HEK293 (cell line): Measurements from ENCODE around the gene FHIT.

Experiments
- CTCF ChIA-PET: fragments of 350-600 bp; formaldehyde crosslinking; extraction: SDS; loops from one replicate; lab custom pipeline; 2021; ENCODE audit warnings: antibody characterized with exemption; lab: Yijun Ruan, JAX
- POLR2A ChIA-PET: fragments of 300-600 bp; formaldehyde crosslinking; extraction: SDS; loops from one replicate; lab custom pipeline; 2020; ENCODE audit warnings: antibody characterized with exemption, inconsistent platforms; lab: Yijun Ruan, JAX
- H3K27ac ChIP-seq: fragments of 200-500 bp; sonication (Bioruptor generic); 2 replicates; pipeline ENCODE4 v1.5.1; 2014; ENCODE audit warnings: low read depth, low read length, control low read depth, inconsistent platforms; ENCODE audit errors: extremely low read depth
- H3K36me3 ChIP-seq, 2 experiments: fragments of 200-500 bp in 1 of 2; sonication (Bioruptor generic) in 1 of 2; 1 replicate in 1 of 2; 2 replicates in 1 of 2; pipeline ENCODE4 v1.5.1; 2014 to 2017; ENCODE audit warnings: inconsistent platforms in 2 of 2, low read length in 2 of 2; ENCODE audit not compliant: control insufficient read depth in 2 of 2, insufficient read depth in 1 of 2
- H3K4me1 ChIP-seq: fragments of 200-500 bp; sonication (Bioruptor generic); 2 replicates; pipeline ENCODE4 v1.5.1; 2014; ENCODE audit warnings: mild to moderate bottlenecking, low read length, inconsistent platforms; ENCODE audit not compliant: control insufficient read depth, insufficient read depth
- H3K4me3 ChIP-seq: 2 replicates; pipeline ENCODE4 v1.5.1; 2011; ENCODE audit warnings: low read depth, mild to moderate bottlenecking, control low read depth, low read length, moderate library complexity
- H3K9me3 ChIP-seq: fragments of 200-500 bp; sonication (Bioruptor generic); 2 replicates; pipeline ENCODE4 v1.5.1; 2014; ENCODE audit warnings: low read depth, low read length, inconsistent platforms; ENCODE audit not compliant: control insufficient read depth, insufficient read depth
- BCL11A ChIP-seq: fragments of 450-650 bp; formaldehyde crosslinking; IDR thresholded peaks from 2 replicates; pipeline ENCODE4 v1.5.1; 2016; ENCODE audit warnings: low read depth, missing biosample characterization, missing genetic modification characterization
- HOXC10 ChIP-seq: sonication (generic); formaldehyde crosslinking; IDR thresholded peaks from 2 replicates; pipeline ENCODE4 v1.8.1; 2023; ENCODE audit warnings: mild to moderate bottlenecking, missing genetic modification reagents
- MZF1 ChIP-seq: fragments of 450-650 bp; formaldehyde crosslinking; IDR thresholded peaks from 2 replicates; pipeline ENCODE4 v1.5.1; 2017; ENCODE audit warnings: missing biosample characterization, missing genetic modification characterization, borderline replicate concordance
- PBX3 ChIP-seq: sonication (generic); formaldehyde crosslinking; IDR thresholded peaks from 2 replicates; pipeline ENCODE4 v1.8.1; 2022; ENCODE audit warnings: mild to moderate bottlenecking, moderate library complexity, missing genetic modification reagents
- SALL2 ChIP-seq: fragments of 450-650 bp; formaldehyde crosslinking; IDR thresholded peaks from 2 replicates; pipeline ENCODE4 v1.5.0; 2017; ENCODE audit warnings: missing biosample characterization, mild to moderate bottlenecking, missing genetic modification characterization, borderline replicate concordance
- SCRT1 ChIP-seq: fragments of 450-650 bp; formaldehyde crosslinking; IDR thresholded peaks from 2 replicates; pipeline ENCODE4 v1.5.1; 2016; ENCODE audit warnings: missing biosample characterization, missing genetic modification characterization, borderline replicate concordance
- TCF7L2 ChIP-seq: IDR thresholded peaks from 2 replicates; pipeline ENCODE4 v1.6.1; 2011; ENCODE audit warnings: low read depth, mild to moderate bottlenecking, inconsistent platforms, low read length, moderate library complexity, borderline replicate concordance
- ZNF112 ChIP-seq: fragments of 450-650 bp; formaldehyde crosslinking; IDR thresholded peaks from 2 replicates; pipeline ENCODE4 v1.5.0; 2017; ENCODE audit warnings: missing biosample characterization, missing genetic modification characterization
- ZNF133 ChIP-seq: fragments of 450-650 bp; formaldehyde crosslinking; IDR thresholded peaks from 2 replicates; pipeline ENCODE4 v1.5.1; 2016; ENCODE audit warnings: missing biosample characterization, missing genetic modification characterization
- ZNF157 ChIP-seq: fragments of 450-650 bp; formaldehyde crosslinking; IDR thresholded peaks from 2 replicates; pipeline ENCODE4 v1.5.1; 2016; ENCODE audit warnings: missing biosample characterization, missing genetic modification characterization
- ZNF239 ChIP-seq: fragments of 450-650 bp; formaldehyde crosslinking; IDR thresholded peaks from 2 replicates; pipeline ENCODE4 v1.5.1; 2016; ENCODE audit warnings: missing biosample characterization, missing genetic modification characterization
- ZNF354C ChIP-seq: fragments of 450-650 bp; formaldehyde crosslinking; IDR thresholded peaks from 2 replicates; pipeline ENCODE4 v1.5.1; 2016; ENCODE audit warnings: missing biosample characterization, missing genetic modification characterization, low read depth, borderline replicate concordance
- ZNF398 ChIP-seq: fragments of 450-650 bp; formaldehyde crosslinking; IDR thresholded peaks from 2 replicates; pipeline ENCODE4 v1.5.1; 2017; ENCODE audit warnings: missing biosample characterization, missing genetic modification characterization
- ZNF404 ChIP-seq: fragments of 450-650 bp; formaldehyde crosslinking; IDR thresholded peaks from 2 replicates; pipeline ENCODE4 v1.5.1; 2017; ENCODE audit warnings: missing biosample characterization, missing genetic modification characterization
- ZNF518A ChIP-seq: fragments of 450-650 bp; formaldehyde crosslinking; conservative IDR thresholded peaks from 2 replicates; pipeline ENCODE4 v1.5.1; 2016; ENCODE audit warnings: low read depth, missing biosample characterization, missing genetic modification characterization
- ZNF549 ChIP-seq: fragments of 450-650 bp; IDR thresholded peaks from 2 replicates; pipeline ENCODE4 v1.5.1; 2018; ENCODE audit warnings: missing biosample characterization, missing genetic modification characterization, mild to moderate bottlenecking, inconsistent platforms, moderate library complexity
- ZNF626 ChIP-seq: fragments of 450-650 bp; sonication (Bioruptor Pico); formaldehyde crosslinking; IDR thresholded peaks from 2 replicates; pipeline ENCODE4 v1.5.1; 2018; ENCODE audit warnings: missing biosample characterization, missing genetic modification characterization, inconsistent platforms
- ZNF654 ChIP-seq: fragments of 450-650 bp; formaldehyde crosslinking; IDR thresholded peaks from 2 replicates; pipeline ENCODE4 v1.5.1; 2016; ENCODE audit warnings: low read depth, missing biosample characterization, missing genetic modification characterization

The FHIT gene

DNA sequence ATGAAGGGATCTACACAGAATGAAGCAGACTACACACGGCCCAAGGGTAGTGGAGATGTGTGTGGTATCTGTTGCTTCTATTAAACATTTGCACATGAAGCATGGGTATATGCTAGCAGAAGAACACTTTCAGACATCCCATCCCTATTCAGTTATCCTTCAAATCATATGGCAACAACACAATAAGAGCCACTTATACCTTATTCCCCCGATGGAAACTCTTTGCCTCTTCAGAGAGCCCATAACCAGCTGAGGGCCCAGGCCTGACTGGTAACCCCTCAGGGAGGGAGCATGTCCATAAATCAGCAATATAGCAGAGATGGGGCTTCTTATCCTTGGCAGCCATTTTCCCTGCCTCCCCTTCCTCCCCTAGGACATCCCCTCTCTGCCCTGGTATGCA lies 210.6 kb downstream of the FHIT start:
- Histone ChIP-seq H3K27ac (no peak overlapping the region), H3K9me3 (no peaks in the 10 kb centered on the region), H3K36me3 (no peaks in the 10 kb centered on the region), H3K4me3 (no peak overlapping the region), H3K4me1 (no peaks in the 10 kb centered on the region)
- ChIA-PET CTCF (interaction anchor here (0.6 kb wide), 1 partner anchor 1011 kb away, joined by 3 read pairs; no protein-coding TSS in a partner anchor), POLR2A (no interaction called here)
- no peak for TF ChIP-seq ZNF354C
- TF ChIP-seq ZNF133 (tag by site-specific recombination), result peak; percentile 95

- Histone ChIP-seq H3K4me3 (no peak overlapping the region), H3K27ac (no peak overlapping the region), H3K4me1 (no peaks in the 10 kb centered on the region), H3K9me3 (no peaks in the 10 kb centered on the region), H3K36me3 (no peaks in the 10 kb centered on the region)
- TF ChIP-seq TCF7L2, result no peak
- CTCF ChIA-PET, result no interaction called here
- POLR2A ChIA-PET, result no interaction called here
Measured at GRCh38 chr3:61035573-61035972, 215.7 kb downstream of the FHIT start.

GRCh38 chr3:61032991-61033390 lies 218.3 kb downstream of the FHIT start:
- Histone ChIP-seq H3K9me3 (no peaks in the 10 kb centered on the region), H3K36me3 (no peaks in the 10 kb centered on the region)
- TF ChIP-seq SCRT1, result no peak
- TF ChIP-seq ZNF626 (tag by site-specific recombination), result no peak
- TF ChIP-seq ZNF398 (tag by site-specific recombination), result no peak
- no peak for TF ChIP-seq BCL11A (tag by site-specific recombination)
- TF ChIP-seq ZNF549 (tag by site-specific recombination), result no peak
- TF ChIP-seq ZNF239 (tag by site-specific recombination), result no peak
- no peak for TF ChIP-seq ZNF112 (tag by site-specific recombination)
- no peak for TF ChIP-seq SALL2 (tag by site-specific recombination)
- TF ChIP-seq MZF1 (tag by site-specific recombination), result no peak
- TF ChIP-seq ZNF157, result no peak
- no peak for TF ChIP-seq ZNF654 (tag by site-specific recombination)
- TF ChIP-seq, all 188 proteins: peak for 0
- Histone ChIP-seq H3K4me3 (no peak overlapping the region), H3K27ac (no peak overlapping the region), H3K4me1 (no peaks in the 10 kb centered on the region)
- ChIA-PET POLR2A (no interaction called here), CTCF (no interaction called here)

GRCh38 chr3:61031503-61031902 lies 219.7 kb downstream of the FHIT start:
- Histone ChIP-seq H3K4me1 (no peaks in the 10 kb centered on the region), H3K36me3 (no peaks in the 10 kb centered on the region), H3K27ac (no peak overlapping the region), H3K9me3 (no peaks in the 10 kb centered on the region), H3K4me3 (no peak overlapping the region)
- POLR2A ChIA-PET, result no interaction called here
- CTCF ChIA-PET, result no interaction called here
- TF ChIP-seq ZNF518A (no peak), ZNF404 (tag by site-specific recombination) (no peak), PBX3 (no peak), HOXC10 (CRISPR knock-in tag) (no peak)
